ACC112 (cell line): ENCODE data around the gene CHURC1.

Experiments
- H2AFZ ChIP-seq: fragments of 200-600 bp; sonication (generic); one replicate; pipeline ENCODE4 v1.6.0; 2017; ENCODE audit warnings: antibody characterized with exemption, low read length; ENCODE audit not compliant: unreplicated experiment
- H3K27ac ChIP-seq: fragments of 200-600 bp; sonication (generic); 2 replicates; pipeline ENCODE4 v1.5.1; 2014; ENCODE audit warnings: low read depth, mild to moderate bottlenecking, antibody characterized with exemption, low read length, moderate library complexity
- H3K27me3 ChIP-seq: fragments of 200-600 bp; sonication (generic); 2 replicates; pipeline ENCODE4 v1.6.1; 2014; ENCODE audit warnings: mild to moderate bottlenecking, antibody characterized with exemption, low read length, moderate library complexity, mixed read lengths; ENCODE audit not compliant: insufficient read depth
- H3K36me3 ChIP-seq: fragments of 200-600 bp; sonication (generic); 2 replicates; pipeline ENCODE4 v1.6.1; 2016; ENCODE audit warnings: mild to moderate bottlenecking, antibody characterized with exemption, low read length, moderate library complexity, mixed read lengths; ENCODE audit not compliant: insufficient read depth
- H3K4me1 ChIP-seq: fragments of 200-600 bp; sonication (generic); one replicate; pipeline ENCODE4 v1.6.1; 2016; ENCODE audit warnings: low read length, mixed read lengths; ENCODE audit not compliant: insufficient read depth, unreplicated experiment, control insufficient read depth
- H3K4me3 ChIP-seq: fragments of 200-600 bp; sonication (generic); 2 replicates; pipeline ENCODE4 v1.5.1; 2014; ENCODE audit warnings: mild to moderate bottlenecking, low read depth, low read length
- H3K79me2 ChIP-seq: fragments of 200-600 bp; sonication (generic); one replicate; pipeline ENCODE4 v1.6.0; 2016; ENCODE audit warnings: low read length; ENCODE audit not compliant: control insufficient read depth, unreplicated experiment, insufficient read depth

Gene CHURC1

DNA sequence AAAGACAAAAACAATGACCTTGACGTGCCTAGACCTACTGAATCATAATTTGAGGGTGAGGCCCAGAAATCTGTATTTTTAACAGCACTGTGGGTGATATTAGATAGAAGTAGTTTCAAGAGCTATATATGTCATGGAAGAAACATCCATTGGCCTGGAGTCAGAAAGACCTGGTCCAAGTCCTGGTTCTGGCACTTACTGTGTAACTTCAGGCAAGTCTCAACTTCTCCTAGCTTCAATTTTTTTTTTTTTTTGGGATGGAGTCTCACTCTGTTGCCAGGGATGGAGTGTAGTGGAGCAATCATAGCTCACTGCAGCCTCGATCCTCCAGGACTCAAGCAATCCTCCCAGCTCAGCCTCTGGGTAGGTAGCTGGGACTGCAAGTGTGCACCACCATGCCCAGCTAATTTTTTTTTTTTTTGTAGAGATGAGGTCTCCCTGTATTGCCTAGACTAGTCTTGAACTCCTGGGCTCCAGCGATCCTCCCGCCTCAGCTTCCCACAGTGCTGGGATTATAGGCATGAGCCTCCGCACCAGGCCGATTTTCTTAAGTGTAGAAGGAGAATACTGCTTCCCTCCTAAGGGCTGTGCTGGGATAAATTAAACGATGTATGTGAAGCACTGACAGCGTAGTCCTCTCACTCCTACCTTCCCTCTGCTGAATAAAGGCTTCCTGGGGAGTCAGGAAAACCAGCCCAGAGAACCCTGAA is 42.6 kb downstream of the CHURC1 start:
- H3K36me3 ChIP-seq, result no peaks in the 10 kb centered on the region
- H3K27ac ChIP-seq, result no peak overlapping the region
- no peaks in the 10 kb centered on the region for H3K79me2 ChIP-seq
- H3K4me3 ChIP-seq, result no peak overlapping the region
- no peaks in the 10 kb centered on the region for H3K27me3 ChIP-seq
- no peak overlapping the region for H2AFZ ChIP-seq
- no peaks in the 10 kb centered on the region for H3K4me1 ChIP-seq

GRCh38 chr14:64958201-64958600 is 43.9 kb downstream of the CHURC1 start:
- Histone ChIP-seq H2AFZ (no peak overlapping the region), H3K27ac (no peak overlapping the region), H3K27me3 (no peaks in the 10 kb centered on the region), H3K79me2 (no peaks in the 10 kb centered on the region), H3K36me3 (no peaks in the 10 kb centered on the region), H3K4me1 (no peaks in the 10 kb centered on the region), H3K4me3 (no peak overlapping the region)

GRCh38 chr14:64958743-64959142 is 44.5 kb downstream of the CHURC1 start:
- no peak overlapping the region for H3K27ac ChIP-seq
- H3K36me3 ChIP-seq, result no peaks in the 10 kb centered on the region
- no peak overlapping the region for H3K4me3 ChIP-seq

GRCh38 chr14:64960762-64961276 is 46.6 kb downstream of the CHURC1 start:
- Histone ChIP-seq H3K36me3 (no peaks in the 10 kb centered on the region), H3K27ac (no peak overlapping the region), H2AFZ (no peak overlapping the region), H3K4me3 (no peak overlapping the region), H3K79me2 (no peaks in the 10 kb centered on the region), H3K27me3 (no peaks in the 10 kb centered on the region), H3K4me1 (no peaks in the 10 kb centered on the region)

More at GRCh38 chr14:64958743-64959142, 44.5 kb downstream of the CHURC1 start:
- Histone ChIP-seq H3K27me3 (no peaks in the 10 kb centered on the region), H3K79me2 (no peaks in the 10 kb centered on the region), H2AFZ (no peak overlapping the region), H3K4me1 (no peaks in the 10 kb centered on the region)

GRCh38 chr14:64963611-64964010 is 49.4 kb downstream of the CHURC1 start:
- Histone ChIP-seq H3K36me3 (no peaks in the 10 kb centered on the region), H3K27me3 (no peaks in the 10 kb centered on the region), H3K4me3 (no peak overlapping the region), H3K27ac (no peak overlapping the region), H3K79me2 (no peaks in the 10 kb centered on the region), H3K4me1 (no peaks in the 10 kb centered on the region), H2AFZ (no peak overlapping the region)

DNA sequence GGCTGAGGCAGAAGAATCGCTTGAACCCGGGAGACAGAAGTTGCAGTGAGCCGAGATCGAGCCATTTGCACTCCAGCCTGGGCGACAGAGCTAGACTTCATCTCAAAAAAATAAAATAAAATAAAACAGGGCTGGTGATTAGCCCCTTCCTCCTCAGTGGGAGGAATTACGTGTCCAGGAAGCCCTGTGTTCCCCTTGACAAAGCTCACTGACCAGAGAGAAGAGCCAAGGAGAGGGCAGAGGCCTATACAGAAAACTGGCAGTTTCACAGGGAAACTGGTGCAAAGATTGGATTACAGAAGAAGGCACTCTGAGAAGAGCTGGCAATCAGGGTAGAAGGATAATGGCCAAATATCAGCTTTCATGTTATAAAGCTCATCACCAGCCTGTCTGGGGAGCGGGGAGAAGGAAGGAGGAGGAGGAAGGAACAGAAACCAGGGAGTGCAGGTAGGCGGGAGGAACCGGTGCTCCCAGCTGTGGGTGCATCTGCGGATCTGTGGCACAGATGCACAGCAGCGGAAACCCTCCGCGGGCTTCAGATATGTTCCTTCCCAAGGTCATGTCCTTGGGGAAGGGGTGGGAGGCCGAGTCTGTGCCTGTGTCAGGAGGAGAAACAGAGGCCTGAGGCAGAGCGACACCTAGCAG is 51.2 kb downstream of the CHURC1 start:
- Histone ChIP-seq H2AFZ (no peak overlapping the region), H3K4me1 (no peaks in the 10 kb centered on the region), H3K79me2 (no peaks in the 10 kb centered on the region), H3K27ac (no peak overlapping the region), H3K36me3 (no peaks in the 10 kb centered on the region), H3K4me3 (no peak overlapping the region), H3K27me3 (no peaks in the 10 kb centered on the region)

- no peaks in the 10 kb centered on the region for H3K4me1 ChIP-seq
- H2AFZ ChIP-seq, result no peak overlapping the region
- no peaks in the 10 kb centered on the region for H3K36me3 ChIP-seq
- no peak overlapping the region for H3K4me3 ChIP-seq
- no peaks in the 10 kb centered on the region for H3K79me2 ChIP-seq
- no peak overlapping the region for H3K27ac ChIP-seq
- H3K27me3 ChIP-seq, result no peaks in the 10 kb centered on the region
Measured at GRCh38 chr14:64966976-64967375, 52.7 kb downstream of the CHURC1 start.

- H2AFZ ChIP-seq, result no peak overlapping the region
- H3K4me1 ChIP-seq, result no peaks in the 10 kb centered on the region
- no peaks in the 10 kb centered on the region for H3K36me3 ChIP-seq
- H3K79me2 ChIP-seq, result no peaks in the 10 kb centered on the region
- no peaks in the 10 kb centered on the region for H3K27me3 ChIP-seq
- H3K4me3 ChIP-seq, result no peak overlapping the region
- no peak overlapping the region for H3K27ac ChIP-seq
Measured at GRCh38 chr14:64968167-64968566, 53.9 kb downstream of the CHURC1 start.

DNA sequence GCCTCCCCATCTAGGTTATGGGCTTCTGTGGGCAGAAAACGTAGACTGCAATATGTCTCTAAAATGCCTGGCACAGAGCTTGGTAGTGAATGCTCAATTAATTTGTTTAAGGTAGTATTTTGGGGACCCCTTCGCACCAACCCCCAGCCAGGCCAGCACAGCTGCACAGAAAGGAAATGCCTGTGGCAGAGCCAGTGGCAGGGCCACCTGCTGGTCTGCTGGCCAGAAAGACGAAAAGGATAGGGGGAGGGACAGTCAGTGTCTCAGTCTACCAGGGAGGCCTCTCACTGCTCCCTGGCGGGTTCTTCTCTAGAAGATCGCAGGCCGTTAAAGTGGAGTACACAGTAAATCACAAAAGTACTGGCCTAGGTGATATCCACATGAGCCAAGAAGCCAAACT is 54.4 kb downstream of the CHURC1 start:
- Histone ChIP-seq H3K27ac (no peak overlapping the region), H3K27me3 (no peaks in the 10 kb centered on the region)

GRCh38 chr14:64970041-64970440 is 55.8 kb downstream of the CHURC1 start:
- no peak overlapping the region for H3K27ac ChIP-seq
- no peak overlapping the region for H2AFZ ChIP-seq
- H3K27me3 ChIP-seq, result no peaks in the 10 kb centered on the region
- no peaks in the 10 kb centered on the region for H3K79me2 ChIP-seq
- H3K4me3 ChIP-seq, result no peak overlapping the region
- no peaks in the 10 kb centered on the region for H3K4me1 ChIP-seq
- H3K36me3 ChIP-seq, result no peaks in the 10 kb centered on the region

More for the DNA sequence above, 54.4 kb downstream of the CHURC1 start:
- Histone ChIP-seq H2AFZ (no peak overlapping the region), H3K4me3 (no peak overlapping the region), H3K36me3 (no peaks in the 10 kb centered on the region), H3K79me2 (no peaks in the 10 kb centered on the region), H3K4me1 (no peaks in the 10 kb centered on the region)
